ENCODE data around the gene UNC13B. TPM values are rescaled to one million over a fixed set of nuclear protein-coding genes. Genes with fewer than 3 reads are reported as not detected.

The UNC13B gene
- total and polyA plus RNA-seq, 2 experiments from 2014 or later, result 7.1 to 24.3 TPM

- H3K27ac ChIP-seq, result no peak overlapping the region
- H3K4me2 ChIP-seq, result no peak overlapping the region
- 94% methylated on average over 4 of the region's 4 CpGs for WGBS (ENCODE audit: low lambda C conversion rate, missing lambda C conversion rate)
Observed at GRCh38 chr9:35211854-35212253, 50.0 kb downstream of the UNC13B start.

DNA sequence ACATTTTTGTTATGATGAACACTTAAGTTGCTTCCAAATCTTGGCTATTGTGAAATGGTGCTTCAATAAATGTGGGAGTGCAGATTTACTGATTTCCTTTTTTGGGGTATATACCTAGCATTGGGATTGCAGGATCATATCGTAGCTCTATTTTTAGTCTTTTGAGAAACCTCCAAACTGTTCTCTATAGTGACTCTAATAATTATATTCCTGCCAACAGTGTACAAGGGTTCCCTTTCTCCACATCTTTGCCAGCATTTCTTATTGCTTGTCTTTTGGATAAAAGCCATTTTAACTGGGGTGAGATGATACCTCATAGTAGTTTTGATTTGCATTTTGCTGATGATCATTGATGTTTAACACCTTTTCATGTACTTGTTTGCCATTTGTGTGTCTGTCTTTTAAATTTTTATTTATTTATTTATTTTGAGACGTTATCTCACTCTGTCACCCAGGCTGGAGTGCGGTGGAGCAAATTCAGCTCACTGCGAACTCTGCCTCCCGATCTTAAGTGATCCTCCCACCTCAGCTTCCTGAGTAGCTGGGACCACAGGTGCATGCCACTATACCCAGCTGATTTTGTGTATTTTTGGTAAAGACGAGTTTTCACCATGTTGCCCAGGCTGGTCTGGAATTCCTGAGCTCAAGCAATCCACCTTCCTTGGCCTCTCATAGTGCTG lies 59.0 kb downstream of the UNC13B start:
- Histone ChIP-seq H3K27me3 (no peaks in the 10 kb centered on the region), H2AFZ (no peak overlapping the region), H3K36me3 (replicated peaks; ENCODE audit: insufficient read depth, low read depth) (no peaks in the 10 kb centered on the region), H4K20me1 (ENCODE audit: insufficient read depth, poor library complexity, severe bottlenecking) (no peaks in the 10 kb centered on the region), H3K9me2 (replicated peaks; ENCODE audit: insufficient read depth) (no peaks in the 10 kb centered on the region), H3K27ac (no peak overlapping the region), H3K79me2 (peaks cover 23% of the 10 kb centered on the region), H3K4me1 (ENCODE audit: insufficient read depth) (no peaks in the 10 kb centered on the region), H3K9me3 (ENCODE audit: low read depth) (no peaks in the 10 kb centered on the region), H3K4me2 (no peak overlapping the region), H3K4me3 (no peak overlapping the region)
- 90% methylated on average over 6 of the region's 6 CpGs for WGBS (ENCODE audit: low lambda C conversion rate, missing lambda C conversion rate)
- TF ChIP-seq CTCF (IDR thresholded peaks at IDR 0.05; ENCODE audit: poor library complexity), result no peak
- TF ChIP-seq EZH2phosphoT487 (IDR thresholded peaks at IDR 0.05; ENCODE audit: low read depth, severe bottlenecking, unreplicated experiment), result no peak
- no peak for TF ChIP-seq EZH2 (IDR thresholded peaks at IDR 0.05; ENCODE audit: borderline replicate concordance)
- no peak for DNase-seq (ENCODE audit: low spot score)

More at GRCh38 chr9:35211854-35212253, 50.0 kb downstream of the UNC13B start:
- H3K36me3 ChIP-seq (replicated peaks; ENCODE audit: insufficient read depth, low read depth), result no peaks in the 10 kb centered on the region
- no peaks in the 10 kb centered on the region for H3K9me3 ChIP-seq (ENCODE audit: low read depth)
- no peak overlapping the region for H3K4me3 ChIP-seq
- no peak for DNase-seq (ENCODE audit: low spot score)
- no peak overlapping the region for H2AFZ ChIP-seq
- peaks cover 4% of the 10 kb centered on the region for H3K79me2 ChIP-seq
- no peaks in the 10 kb centered on the region for H4K20me1 ChIP-seq (ENCODE audit: insufficient read depth, poor library complexity, severe bottlenecking)
- TF ChIP-seq EZH2phosphoT487 (IDR thresholded peaks at IDR 0.05; ENCODE audit: low read depth, severe bottlenecking, unreplicated experiment) (no peak), EZH2 (IDR thresholded peaks at IDR 0.05; ENCODE audit: borderline replicate concordance) (no peak), CTCF (IDR thresholded peaks at IDR 0.05; ENCODE audit: poor library complexity) (no peak)
- H3K27me3 ChIP-seq, result no peaks in the 10 kb centered on the region
- H3K4me1 ChIP-seq (ENCODE audit: insufficient read depth), result no peaks in the 10 kb centered on the region
- no peaks in the 10 kb centered on the region for H3K9me2 ChIP-seq (replicated peaks; ENCODE audit: insufficient read depth)

- Histone ChIP-seq H3K4me2 (no peak overlapping the region), H3K79me2 (peaks cover 23% of the 10 kb centered on the region), H3K9me2 (replicated peaks; ENCODE audit: insufficient read depth) (no peaks in the 10 kb centered on the region), H3K4me3 (no peak overlapping the region), H3K27me3 (no peaks in the 10 kb centered on the region), H3K27ac (no peak overlapping the region), H3K9me3 (ENCODE audit: low read depth) (no peaks in the 10 kb centered on the region), H2AFZ (no peak overlapping the region), H3K4me1 (ENCODE audit: insufficient read depth) (peaks cover 10% of the 10 kb centered on the region), H4K20me1 (ENCODE audit: insufficient read depth, poor library complexity, severe bottlenecking) (no peaks in the 10 kb centered on the region), H3K36me3 (replicated peaks; ENCODE audit: insufficient read depth, low read depth) (no peaks in the 10 kb centered on the region)
- DNase-seq (ENCODE audit: low spot score), result no peak
- no peak for TF ChIP-seq EZH2 (IDR thresholded peaks at IDR 0.05; ENCODE audit: borderline replicate concordance)
- TF ChIP-seq CTCF (IDR thresholded peaks at IDR 0.05; ENCODE audit: poor library complexity), result no peak
- no peak for TF ChIP-seq EZH2phosphoT487 (IDR thresholded peaks at IDR 0.05; ENCODE audit: low read depth, severe bottlenecking, unreplicated experiment)
- over 99% methylated on average over 5 of the region's 5 CpGs for WGBS (ENCODE audit: low lambda C conversion rate, missing lambda C conversion rate)
Observed at GRCh38 chr9:35225677-35226076, 63.9 kb downstream of the UNC13B start.
